IPS-18c (cell line): ENCODE data around the gene NEGR1.

ENCODE experiments used
- H3K4me3 ChIP-seq: 2 replicates; pipeline ENCODE4 v1.7.0; 2013; ENCODE audit warnings: low read depth, mild to moderate bottlenecking, low read length, moderate library complexity; ENCODE audit not compliant: insufficient read depth
- H3K9me3 ChIP-seq: one replicate; pipeline ENCODE4 v1.6.1; 2013; ENCODE audit warnings: mild to moderate bottlenecking, low read length, moderate library complexity; ENCODE audit not compliant: control insufficient read depth, insufficient read depth

NEGR1 gene

DNA sequence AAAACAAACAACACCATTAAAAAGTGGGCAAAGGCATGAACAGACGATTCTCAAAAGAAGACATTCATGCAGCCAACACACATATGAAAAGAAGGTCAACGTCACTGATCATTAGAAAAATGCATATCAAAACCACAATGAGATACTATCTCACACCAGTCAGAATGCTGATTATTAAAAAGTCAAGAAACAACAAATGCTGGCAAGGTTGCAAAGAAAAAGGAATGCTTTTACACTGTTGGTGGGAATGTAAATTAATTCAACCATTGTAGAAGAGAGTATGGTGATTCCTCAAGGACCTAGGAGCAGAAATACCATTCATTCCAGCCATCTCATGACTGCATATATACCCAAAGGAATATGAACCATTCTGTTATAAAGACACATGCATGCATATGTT, 419.6 kb downstream of the NEGR1 start:
- Histone ChIP-seq H3K9me3 (no peaks in the 10 kb centered on the region), H3K4me3 (no peak overlapping the region)

DNA sequence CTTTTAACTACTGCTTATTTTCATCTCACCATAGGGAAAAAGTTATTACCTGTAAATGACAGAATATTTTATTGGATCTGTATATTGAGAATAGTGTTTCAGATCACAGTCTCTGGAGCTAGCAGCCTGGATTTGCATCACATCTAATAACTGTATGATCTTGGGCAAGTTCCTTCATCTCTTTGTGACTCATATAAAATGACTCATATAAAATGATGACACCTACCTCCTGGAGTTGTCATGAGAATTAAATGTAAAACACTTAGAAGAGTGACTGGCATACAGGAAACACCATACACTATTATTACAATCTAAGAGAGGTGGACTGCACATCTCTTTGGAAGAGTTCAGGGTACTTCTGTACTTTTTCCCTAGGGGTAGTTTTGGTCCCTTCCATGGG, 421.3 kb downstream of the NEGR1 start:
- H3K9me3 ChIP-seq = no peaks in the 10 kb centered on the region
- no peak overlapping the region for H3K4me3 ChIP-seq

DNA sequence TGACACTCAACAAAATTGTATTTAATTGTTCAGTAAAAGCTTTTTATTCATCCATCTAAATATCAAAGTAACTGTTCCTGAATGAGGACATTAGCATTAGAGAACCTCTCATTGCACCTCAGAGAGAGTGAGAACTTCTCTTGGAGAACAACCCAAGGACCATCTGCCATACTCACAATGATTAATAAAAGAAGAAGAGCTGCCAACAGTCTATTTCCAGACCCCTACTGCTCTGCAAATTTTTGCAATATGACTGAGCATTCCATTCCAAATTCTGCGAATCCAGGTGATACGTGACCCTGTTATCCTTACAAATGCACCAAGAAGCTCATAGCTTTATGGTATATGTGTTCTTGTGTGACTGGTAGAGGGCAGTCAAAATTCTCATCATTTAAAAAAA, 422.5 kb downstream of the NEGR1 start:
- H3K9me3 ChIP-seq = no peaks in the 10 kb centered on the region
- H3K4me3 ChIP-seq = no peak overlapping the region

DNA sequence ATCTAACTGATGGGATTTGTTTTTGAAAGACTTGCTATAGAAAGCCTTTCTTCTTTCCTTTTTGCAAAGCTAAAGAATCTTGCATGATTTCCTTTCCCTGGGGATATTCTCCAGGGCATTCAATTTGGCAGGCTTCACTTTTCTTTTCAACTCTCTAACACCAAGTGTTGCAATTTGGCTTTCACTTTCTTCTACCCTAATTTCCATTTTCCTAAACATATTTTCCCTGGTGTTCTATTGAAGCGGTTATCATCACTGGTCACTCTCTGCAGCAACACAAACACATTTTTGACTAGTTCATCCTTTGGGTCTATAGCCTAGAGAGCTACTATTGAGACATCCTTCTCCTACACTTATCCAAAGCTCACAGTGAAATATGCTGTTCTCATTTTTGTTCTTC, 424.5 kb downstream of the NEGR1 start:
- Histone ChIP-seq H3K4me3 (no peak overlapping the region), H3K9me3 (no peaks in the 10 kb centered on the region)

- Histone ChIP-seq H3K4me3 (no peak overlapping the region), H3K9me3 (no peaks in the 10 kb centered on the region)
Observed at GRCh38 chr1:71853360-71853759, 429.0 kb downstream of the NEGR1 start.

DNA sequence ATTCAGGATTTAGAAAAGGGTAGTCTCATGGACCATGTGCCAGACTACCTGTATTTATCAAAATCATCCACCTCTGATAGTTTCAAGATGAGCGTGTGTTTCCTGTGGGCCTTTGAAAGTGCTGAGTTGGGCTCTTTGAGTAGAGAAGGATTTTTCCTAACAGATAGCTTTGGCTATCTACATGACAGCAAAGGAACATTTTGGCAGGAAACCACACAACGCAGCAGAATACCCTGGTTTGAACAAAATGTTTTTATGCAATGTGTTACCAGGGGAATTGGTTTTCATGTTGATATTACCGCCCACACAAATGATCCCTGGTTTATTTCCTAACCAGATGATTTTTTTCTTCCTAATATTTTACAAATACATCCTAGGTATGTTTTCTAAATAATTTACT, 431.4 kb downstream of the NEGR1 start:
- H3K4me3 ChIP-seq = no peak overlapping the region
- no peaks in the 10 kb centered on the region for H3K9me3 ChIP-seq

DNA sequence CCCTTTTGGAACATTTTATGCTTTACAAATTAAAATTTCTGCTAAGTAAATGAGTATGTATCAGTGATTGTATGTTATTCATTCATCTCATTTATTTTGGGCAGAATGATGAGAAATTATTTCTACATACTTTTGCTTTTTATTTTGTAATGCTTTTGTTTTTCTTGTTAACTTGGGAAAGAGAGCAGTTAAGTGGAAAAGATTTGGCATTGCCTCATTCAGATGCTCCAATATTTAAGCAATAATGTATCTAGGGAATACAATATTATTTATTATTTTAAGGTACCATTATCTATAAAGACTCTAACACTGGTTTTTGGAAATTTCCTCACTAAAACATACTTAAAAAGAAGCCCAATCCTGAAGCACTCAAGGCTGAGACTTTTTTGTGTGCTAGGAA, 431.8 kb downstream of the NEGR1 start:
- no peaks in the 10 kb centered on the region for H3K9me3 ChIP-seq

DNA sequence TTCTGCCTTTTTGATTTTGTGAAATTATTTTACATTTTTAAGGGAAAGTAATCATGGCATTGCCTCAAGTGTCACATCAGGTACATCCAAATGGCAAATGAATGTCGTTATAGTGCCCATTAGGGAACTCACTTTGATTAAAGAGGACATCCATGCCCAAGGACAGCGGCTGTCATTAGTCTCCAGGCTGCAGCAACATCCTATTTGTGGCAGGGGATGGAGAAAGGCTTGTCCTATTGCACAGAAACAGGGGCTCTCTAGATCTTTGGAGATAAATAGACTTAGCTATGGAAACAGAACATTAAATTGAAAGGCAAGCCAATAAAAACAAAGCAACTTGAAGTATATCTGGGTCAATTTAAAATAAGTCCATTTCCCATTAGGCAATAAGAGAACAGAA, 439.3 kb downstream of the NEGR1 start:
- Histone ChIP-seq H3K9me3 (no peaks in the 10 kb centered on the region), H3K4me3 (no peak overlapping the region)

More for the DNA sequence above, 431.8 kb downstream of the NEGR1 start:
- no peak overlapping the region for H3K4me3 ChIP-seq

DNA sequence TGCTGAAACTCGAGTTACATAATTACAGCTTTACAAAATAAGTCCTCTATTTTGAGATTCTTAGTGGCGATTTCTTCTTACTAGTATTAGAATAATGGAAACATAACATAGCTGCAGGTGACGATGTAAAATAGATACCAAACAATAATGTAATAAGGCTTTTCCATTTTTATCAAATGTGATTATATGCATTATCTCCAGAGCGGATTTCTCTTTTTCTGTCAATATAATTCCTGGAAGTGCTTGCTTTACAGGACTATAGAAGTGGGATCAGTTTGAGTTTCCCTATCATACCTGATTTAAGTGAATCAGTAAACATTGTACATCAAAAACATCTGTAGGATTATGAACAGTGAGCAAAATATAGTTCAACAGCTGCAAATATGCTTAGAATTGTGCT, 442.5 kb downstream of the NEGR1 start:
- Histone ChIP-seq H3K4me3 (no peak overlapping the region), H3K9me3 (no peaks in the 10 kb centered on the region)

- H3K9me3 ChIP-seq = no peaks in the 10 kb centered on the region
- no peak overlapping the region for H3K4me3 ChIP-seq
Observed at GRCh38 chr1:71836904-71837303, 445.4 kb downstream of the NEGR1 start.

- H3K9me3 ChIP-seq = no peaks in the 10 kb centered on the region
Observed at GRCh38 chr1:71835442-71835813, 446.9 kb downstream of the NEGR1 start.

GRCh38 chr1:71834601-71835441, 447.5 kb downstream of the NEGR1 start:
- Histone ChIP-seq H3K4me3 (no peak overlapping the region), H3K9me3 (no peaks in the 10 kb centered on the region)

More at GRCh38 chr1:71835442-71835813, 446.9 kb downstream of the NEGR1 start:
- H3K4me3 ChIP-seq = no peak overlapping the region

GRCh38 chr1:71831646-71832045, 450.7 kb downstream of the NEGR1 start:
- H3K4me3 ChIP-seq = no peak overlapping the region
- H3K9me3 ChIP-seq = no peaks in the 10 kb centered on the region

DNA sequence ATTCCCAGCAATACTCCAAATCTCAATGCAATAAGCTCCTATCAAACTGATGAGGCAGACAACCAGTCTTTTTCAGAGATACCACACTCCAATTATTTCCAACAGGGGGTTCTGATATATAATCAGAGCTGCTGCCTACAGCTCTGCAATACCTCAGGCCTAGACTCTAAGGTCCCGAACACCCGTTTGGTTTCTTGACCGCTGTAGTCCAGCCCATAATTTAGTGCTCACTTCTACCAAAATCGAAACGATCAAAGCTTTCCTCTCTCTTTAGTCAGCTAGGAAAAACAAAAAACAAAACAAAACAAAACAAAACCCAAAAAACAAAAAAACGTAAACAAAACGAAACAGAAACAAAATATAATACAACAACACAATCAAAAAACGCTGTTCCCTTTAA, 453.0 kb downstream of the NEGR1 start:
- Histone ChIP-seq H3K9me3 (no peaks in the 10 kb centered on the region), H3K4me3 (no peak overlapping the region)

DNA sequence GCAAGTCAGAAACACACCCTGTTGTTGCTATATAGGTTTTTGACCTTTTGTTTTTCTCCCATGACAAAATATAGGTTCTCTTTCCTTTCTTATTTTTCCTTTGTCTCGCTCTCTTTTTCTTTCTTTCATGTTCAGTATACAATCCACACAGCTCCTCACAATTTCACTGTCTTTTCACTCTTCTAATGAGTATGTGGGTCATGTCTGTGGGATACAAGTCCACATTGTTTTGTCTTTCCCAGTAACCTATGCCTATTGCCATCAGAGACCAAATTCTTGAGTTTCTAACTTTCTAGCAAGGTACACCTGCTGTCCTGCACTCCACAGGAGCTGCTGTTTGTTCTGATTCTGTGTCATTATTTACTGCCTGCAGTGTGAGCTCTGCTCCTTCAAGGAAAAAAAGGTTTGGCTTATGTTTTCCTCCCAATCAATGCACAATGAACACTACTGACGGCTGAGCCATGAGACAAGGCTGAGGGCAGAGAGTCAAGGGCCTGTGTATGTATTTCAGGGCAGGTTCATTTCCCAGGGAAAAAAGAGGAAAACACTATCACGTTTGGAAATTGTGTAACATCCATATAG, 453.8 kb downstream of the NEGR1 start:
- Histone ChIP-seq H3K4me3 (no peak overlapping the region), H3K9me3 (no peaks in the 10 kb centered on the region)

DNA sequence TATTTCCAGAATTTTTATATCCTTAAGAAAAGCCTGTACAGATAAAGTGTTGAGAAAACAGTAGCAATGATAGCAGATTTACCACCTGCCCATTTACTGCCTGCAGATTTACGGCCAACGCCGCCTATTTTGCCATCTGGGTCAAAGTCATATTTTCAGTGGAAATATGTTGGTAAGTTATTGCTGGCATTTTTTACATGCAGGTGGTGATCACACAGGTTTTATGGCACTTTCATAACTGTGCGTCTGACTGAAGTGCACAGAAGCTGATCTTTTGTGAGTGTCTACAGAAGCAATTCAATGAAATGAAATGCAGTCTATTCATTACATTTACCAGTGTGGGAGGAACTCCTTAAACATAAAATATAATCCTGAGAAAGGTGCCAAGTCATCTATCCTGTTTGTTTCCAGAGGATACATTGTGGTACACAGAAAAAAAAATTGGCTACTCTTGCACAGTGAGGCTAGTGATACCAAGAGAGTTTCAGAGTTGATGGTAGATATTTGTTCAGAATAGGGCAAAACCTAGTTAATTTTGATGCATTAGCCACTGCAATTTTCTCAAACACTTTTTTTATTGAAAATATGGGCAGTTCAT, 458.5 kb downstream of the NEGR1 start:
- Histone ChIP-seq H3K4me3 (no peak overlapping the region), H3K9me3 (no peaks in the 10 kb centered on the region)

DNA sequence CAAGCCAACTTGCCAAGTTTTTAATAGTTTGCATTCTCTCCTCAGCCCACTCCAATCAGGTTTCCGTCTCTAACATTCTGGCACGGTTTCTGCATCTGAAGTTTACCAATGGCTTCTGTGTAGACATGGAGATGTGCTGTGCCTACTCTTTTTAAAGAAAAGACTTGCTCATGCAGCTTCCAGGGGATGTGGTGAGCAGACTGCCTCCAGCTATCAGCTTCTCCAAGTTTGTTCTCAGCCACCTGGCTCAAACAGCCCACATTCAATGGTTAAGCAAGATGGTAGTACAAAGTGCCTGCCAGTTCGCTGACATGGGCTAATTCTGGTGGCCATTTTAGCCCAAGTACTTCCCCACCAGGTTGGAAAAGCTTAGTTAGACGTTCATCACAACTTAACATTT, 465.3 kb downstream of the NEGR1 start:
- H3K4me3 ChIP-seq = no peak overlapping the region

GRCh38 chr1:71809085-71809484, 473.3 kb downstream of the NEGR1 start:
- Histone ChIP-seq H3K4me3 (no peak overlapping the region), H3K9me3 (no peaks in the 10 kb centered on the region)

More for the DNA sequence above, 465.3 kb downstream of the NEGR1 start:
- peaks cover 2% of the 10 kb centered on the region for H3K9me3 ChIP-seq
